D721Med (cell line): ENCODE data around the gene RAMAC.

Source experiments
- DNase-seq: peaks from one replicate; pipeline ENCODE4 v3.0.0; 2011; ENCODE audit warnings: low spot score; ENCODE audit not compliant: insufficient read length
- FAIRE-seq: peaks from 2 replicates; lab custom pipeline; 2011; peaks lifted over from hg19 to GRCh38; lab: Jason Lieb, UNC
- CTCF ChIP-seq: IDR thresholded peaks from 2 replicates; pipeline ENCODE4 v1.5.1; 2012; ENCODE audit warnings: mild to moderate bottlenecking, control low read depth; ENCODE audit not compliant: insufficient read depth; ENCODE audit errors: missing control alignments

The RAMAC gene

GRCh38 chr15:82944821-82945220, 41.2 kb upstream of the RAMAC start:
- DNase-seq (no peak), FAIRE-seq (no peak)

GRCh38 chr15:82945326-82945725, 40.7 kb upstream of the RAMAC start:
- DNase-seq (no peak), FAIRE-seq (no peak)
- no peak for TF ChIP-seq CTCF

More at GRCh38 chr15:82944821-82945220, 41.2 kb upstream of the RAMAC start:
- TF ChIP-seq CTCF: no peak

GRCh38 chr15:82946155-82946701, 39.8 kb upstream of the RAMAC start:
- no peak for TF ChIP-seq CTCF
- FAIRE-seq (no peak), DNase-seq (no peak)

- no peak for FAIRE-seq
- no peak for DNase-seq
- TF ChIP-seq CTCF: no peak
Measured at GRCh38 chr15:82950295-82950694, 35.7 kb upstream of the RAMAC start.

GRCh38 chr15:82950746-82951370, 35.2 kb upstream of the RAMAC start:
- FAIRE-seq (no peak), DNase-seq (no peak)
- no peak for TF ChIP-seq CTCF

GRCh38 chr15:82951472-82952157, 34.4 kb upstream of the RAMAC start:
- TF ChIP-seq CTCF: no peak
- FAIRE-seq (no peak), DNase-seq (no peak)
